OCI-LY1 (cell line): Measurements from ENCODE around the gene ID1.
"Not testable (repeated sequence)": the region's sequence is repeated elsewhere in the genome, so short reads cannot be mapped to it uniquely, and the experiment has no call there.

ENCODE experiments used
- H2AFZ ChIP-seq: fragments of 200-600 bp; sonication (generic), shearing (Covaris generic); 2 replicates; pipeline ENCODE4 v1.6.0; 2014; ENCODE audit warnings: antibody characterized with exemption, mild to moderate bottlenecking, low read length
- H3F3A ChIP-seq: fragments of 200-600 bp; sonication (generic), shearing (Covaris generic); 2 replicates; pipeline ENCODE4 v1.6.0; 2014; ENCODE audit warnings: mild to moderate bottlenecking, antibody characterized with exemption, low read length, moderate library complexity; ENCODE audit not compliant: insufficient read depth
- H3K27ac ChIP-seq: fragments of 200-600 bp; sonication (generic); 2 replicates; pipeline ENCODE4 v1.5.1; 2014; ENCODE audit warnings: low read length, mixed run types, mild to moderate bottlenecking, low read depth; ENCODE audit not compliant: poor library complexity, severe bottlenecking
- H3K27me3 ChIP-seq: fragments of 200-600 bp; sonication (generic); 2 replicates; pipeline ENCODE4 v1.6.0; 2014; ENCODE audit warnings: antibody characterized with exemption, mild to moderate bottlenecking, low read length, moderate library complexity; ENCODE audit not compliant: insufficient read depth
- H3K36me3 ChIP-seq: fragments of 200-600 bp; sonication (generic); 2 replicates; pipeline ENCODE4 v1.6.1; 2014; ENCODE audit warnings: mild to moderate bottlenecking, antibody characterized with exemption, low read length, moderate library complexity, mixed read lengths; ENCODE audit not compliant: insufficient read depth
- H3K4me1 ChIP-seq: fragments of 200-600 bp; sonication (generic); 2 replicates; pipeline ENCODE4 v1.5.1; 2014; ENCODE audit warnings: mild to moderate bottlenecking, low read length, moderate library complexity; ENCODE audit not compliant: insufficient read depth, severe bottlenecking
- H3K4me2 ChIP-seq: fragments of 200-600 bp; sonication (generic), shearing (Covaris generic); 2 replicates; pipeline ENCODE4 v1.6.1; 2014; ENCODE audit warnings: low read length
- H3K4me3 ChIP-seq: fragments of 200-600 bp; sonication (generic); 2 replicates; pipeline ENCODE4 v1.5.1; 2014; ENCODE audit warnings: low read length, low read depth, mild to moderate bottlenecking, mixed read lengths; ENCODE audit not compliant: poor library complexity, severe bottlenecking
- H3K79me2 ChIP-seq: fragments of 200-600 bp; shearing (Covaris generic); 2 replicates; pipeline ENCODE4 v1.6.1; 2016; ENCODE audit warnings: mixed run types, low read length, mixed read lengths; ENCODE audit not compliant: insufficient read depth
- H3K9ac ChIP-seq: fragments of 200-600 bp; sonication (generic), shearing (Covaris generic); 2 replicates; pipeline ENCODE4 v1.6.1; 2014; ENCODE audit warnings: mild to moderate bottlenecking, low read length, mixed read lengths
- H3K9me2 ChIP-seq: fragments of 200-600 bp; sonication (generic), shearing (Covaris generic); 2 replicates; pipeline ENCODE4 v1.6.1; 2014; ENCODE audit warnings: low read depth, mild to moderate bottlenecking, low read length, mixed read lengths
- H3K9me3 ChIP-seq: fragments of 200-600 bp; shearing (Covaris generic); 2 replicates; pipeline ENCODE4 v1.6.1; 2014; ENCODE audit warnings: low read length, mixed read lengths
- H4K20me1 ChIP-seq: fragments of 200-600 bp; sonication (generic), shearing (Covaris generic); 2 replicates; pipeline ENCODE4 v1.6.0; 2016; ENCODE audit warnings: mild to moderate bottlenecking, low read length; ENCODE audit not compliant: insufficient read depth
- EZH2 ChIP-seq: fragments of 200-600 bp; sonication (generic), shearing (Covaris generic); IDR thresholded peaks from 2 replicates; pipeline ENCODE4 v1.8.0; 2017; ENCODE audit warnings: borderline replicate concordance, mixed run types, mild to moderate bottlenecking, antibody characterized with exemption, low read length, moderate library complexity, mixed read lengths
- TF ChIP-seq, protein P1 (sequence below): fragments of 200-600 bp; sonication (generic), shearing (Covaris generic); IDR thresholded peaks from 2 replicates; pipeline ENCODE4 v1.5.1; 2017; ENCODE audit warnings: mild to moderate bottlenecking, antibody characterized with exemption, low read length, moderate library complexity, mixed read lengths

The ID1 gene

GRCh38 chr20:31644701-31645100, 39.6 kb downstream of the ID1 start:
- Histone ChIP-seq H3K4me3 (no peak overlapping the region), H2AFZ (no peak overlapping the region), H3K9me3 (no peaks in the 10 kb centered on the region), H4K20me1 (no peaks in the 10 kb centered on the region), H3K4me2 (no peak overlapping the region), H3K27ac (no peak overlapping the region), H3F3A (no peaks in the 10 kb centered on the region), H3K27me3 (peaks cover 6% of the 10 kb centered on the region; the same call in 1 of the 2 replicates), H3K9ac (no peak overlapping the region), H3K4me1 (no peaks in the 10 kb centered on the region), H3K36me3 (no peaks in the 10 kb centered on the region), H3K79me2 (no peaks in the 10 kb centered on the region), H3K9me2 (no peaks in the 10 kb centered on the region)
- TF ChIP-seq, protein P1, sequence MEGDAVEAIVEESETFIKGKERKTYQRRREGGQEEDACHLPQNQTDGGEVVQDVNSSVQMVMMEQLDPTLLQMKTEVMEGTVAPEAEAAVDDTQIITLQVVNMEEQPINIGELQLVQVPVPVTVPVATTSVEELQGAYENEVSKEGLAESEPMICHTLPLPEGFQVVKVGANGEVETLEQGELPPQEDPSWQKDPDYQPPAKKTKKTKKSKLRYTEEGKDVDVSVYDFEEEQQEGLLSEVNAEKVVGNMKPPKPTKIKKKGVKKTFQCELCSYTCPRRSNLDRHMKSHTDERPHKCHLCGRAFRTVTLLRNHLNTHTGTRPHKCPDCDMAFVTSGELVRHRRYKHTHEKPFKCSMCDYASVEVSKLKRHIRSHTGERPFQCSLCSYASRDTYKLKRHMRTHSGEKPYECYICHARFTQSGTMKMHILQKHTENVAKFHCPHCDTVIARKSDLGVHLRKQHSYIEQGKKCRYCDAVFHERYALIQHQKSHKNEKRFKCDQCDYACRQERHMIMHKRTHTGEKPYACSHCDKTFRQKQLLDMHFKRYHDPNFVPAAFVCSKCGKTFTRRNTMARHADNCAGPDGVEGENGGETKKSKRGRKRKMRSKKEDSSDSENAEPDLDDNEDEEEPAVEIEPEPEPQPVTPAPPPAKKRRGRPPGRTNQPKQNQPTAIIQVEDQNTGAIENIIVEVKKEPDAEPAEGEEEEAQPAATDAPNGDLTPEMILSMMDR: no peak
- no peak for TF ChIP-seq EZH2

- not testable (repeated sequence) for H3K9ac ChIP-seq, H3K36me3 ChIP-seq, H3F3A ChIP-seq, H3K27me3 ChIP-seq, H3K9me2 ChIP-seq, H3K27ac ChIP-seq, H3K4me2 ChIP-seq, H4K20me1 ChIP-seq, H3K9me3 ChIP-seq, H3K4me3 ChIP-seq, H3K79me2 ChIP-seq, H2AFZ ChIP-seq, H3K4me1 ChIP-seq
Observed at GRCh38 chr20:31648104-31648503, 43.0 kb downstream of the ID1 start.

- no peak overlapping the region for H3K27ac ChIP-seq
Observed at GRCh38 chr20:31652917-31653396, 47.9 kb downstream of the ID1 start.

DNA sequence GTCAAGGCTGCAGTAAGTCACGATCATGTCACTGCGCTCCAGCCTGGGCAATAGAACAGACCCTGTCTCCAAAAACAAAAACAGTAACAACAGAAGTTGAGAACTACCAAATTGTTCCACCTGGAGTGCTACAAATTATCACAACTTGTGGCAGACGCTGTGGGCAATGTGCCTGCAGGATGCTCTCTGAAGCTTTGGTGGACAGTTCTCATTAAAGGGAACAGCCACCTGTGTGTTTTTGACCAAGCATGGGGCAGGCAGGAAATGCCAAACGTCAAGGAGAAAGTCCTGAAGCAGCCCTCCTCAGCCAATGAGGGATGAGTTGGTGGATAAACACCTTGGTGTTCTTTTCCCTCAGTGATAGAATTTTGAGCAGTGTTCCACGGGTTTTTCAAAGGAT, 48.5 kb downstream of the ID1 start:
- no peaks in the 10 kb centered on the region for H3K9me3 ChIP-seq
- no peaks in the 10 kb centered on the region for H4K20me1 ChIP-seq
- H3K27ac ChIP-seq: no peak overlapping the region
- TF ChIP-seq, protein P1: no peak
- no peak for TF ChIP-seq EZH2
- no peak overlapping the region for H3K4me3 ChIP-seq
- H2AFZ ChIP-seq: no peak overlapping the region
- no peaks in the 10 kb centered on the region for H3F3A ChIP-seq
- H3K27me3 ChIP-seq: no peaks in the 10 kb centered on the region
- no peaks in the 10 kb centered on the region for H3K79me2 ChIP-seq
- no peak overlapping the region for H3K4me2 ChIP-seq
- peaks cover 7% of the 10 kb centered on the region for H3K4me1 ChIP-seq
- H3K9ac ChIP-seq: no peak overlapping the region
- no peaks in the 10 kb centered on the region for H3K36me3 ChIP-seq
- H3K9me2 ChIP-seq: no peaks in the 10 kb centered on the region

More at GRCh38 chr20:31652917-31653396, 47.9 kb downstream of the ID1 start:
- Histone ChIP-seq H3K4me3 (no peak overlapping the region), H3K9me3 (no peaks in the 10 kb centered on the region), H4K20me1 (no peaks in the 10 kb centered on the region), H3K9ac (no peak overlapping the region), H3F3A (no peaks in the 10 kb centered on the region), H3K4me1 (peaks cover 7% of the 10 kb centered on the region), H3K27me3 (no peaks in the 10 kb centered on the region), H3K79me2 (no peaks in the 10 kb centered on the region), H3K9me2 (no peaks in the 10 kb centered on the region), H3K4me2 (no peak overlapping the region), H2AFZ (no peak overlapping the region), H3K36me3 (no peaks in the 10 kb centered on the region)
- TF ChIP-seq, protein P1: no peak
- TF ChIP-seq EZH2: no peak
